H54 (cell line): ENCODE data around the gene CELF4.

ENCODE experiments used
- DNase-seq: peaks from one replicate; pipeline ENCODE4 v3.0.0; 2011; ENCODE audit warnings: low spot score, mixed read lengths; ENCODE audit not compliant: insufficient read length
- FAIRE-seq: peaks from 3 replicates; lab custom pipeline; 2011; peaks lifted over from hg19 to GRCh38; lab: Jason Lieb, UNC
- POLR2A ChIP-seq: IDR thresholded peaks from 2 replicates; pipeline ENCODE4 v1.6.1; 2011; ENCODE audit warnings: low read depth, mild to moderate bottlenecking, low read length

The CELF4 gene

GRCh38 chr18:37339701-37340215 lies 225.8 kb downstream of the CELF4 start:
- FAIRE-seq, result no peak
- no peak for TF ChIP-seq POLR2A
- DNase-seq, result no peak

- no peak for DNase-seq
- FAIRE-seq, result no peak
- no peak for TF ChIP-seq POLR2A
Measured at GRCh38 chr18:37336568-37337285, 228.9 kb downstream of the CELF4 start.

- DNase-seq, result no peak
- TF ChIP-seq POLR2A, result no peak
- FAIRE-seq, result no peak
Measured at GRCh38 chr18:37335409-37335736, 230.2 kb downstream of the CELF4 start.

- DNase-seq, result peak; percentile 25
- no peak for TF ChIP-seq POLR2A
- FAIRE-seq, result no peak
Measured at GRCh38 chr18:37334631-37335408, 230.8 kb downstream of the CELF4 start.

GRCh38 chr18:37332628-37333420 lies 232.8 kb downstream of the CELF4 start:
- TF ChIP-seq POLR2A, result no peak
- FAIRE-seq, result no peak
- no peak for DNase-seq

GRCh38 chr18:37332219-37332618 lies 233.4 kb downstream of the CELF4 start:
- TF ChIP-seq POLR2A, result no peak
- FAIRE-seq (no peak), DNase-seq (no peak)

- FAIRE-seq (no peak), DNase-seq (no peak)
- TF ChIP-seq POLR2A, result no peak
Measured at GRCh38 chr18:37330173-37330572, 235.4 kb downstream of the CELF4 start.

- no peak for TF ChIP-seq POLR2A
- FAIRE-seq (no peak), DNase-seq (no peak)
Measured at GRCh38 chr18:37328946-37329719, 236.5 kb downstream of the CELF4 start.

- FAIRE-seq (no peak), DNase-seq (no peak)
- no peak for TF ChIP-seq POLR2A
Measured at GRCh38 chr18:37327063-37327577, 238.5 kb downstream of the CELF4 start.

GRCh38 chr18:37322492-37323035 lies 243.0 kb downstream of the CELF4 start:
- FAIRE-seq (no peak), DNase-seq (peak; percentile 32)
- no peak for TF ChIP-seq POLR2A

GRCh38 chr18:37321582-37322491 lies 243.8 kb downstream of the CELF4 start:
- no peak for TF ChIP-seq POLR2A
- DNase-seq, result no peak
- FAIRE-seq, result no peak

- no peak for TF ChIP-seq POLR2A
- DNase-seq (no peak), FAIRE-seq (no peak)
Measured at GRCh38 chr18:37320317-37320716, 245.3 kb downstream of the CELF4 start.
